ENCODE results near the gene DNAJC5. TPM values are rescaled to one million over a fixed set of nuclear protein-coding genes. Genes with fewer than 3 reads are reported as not detected.

The DNAJC5 gene
- total and polyA plus RNA-seq, 2 of the 8 experiments (the other 6 are each of a cell fraction or from before 2014, with no cell fraction given), result 19.2 to 31.2 TPM

DNA sequence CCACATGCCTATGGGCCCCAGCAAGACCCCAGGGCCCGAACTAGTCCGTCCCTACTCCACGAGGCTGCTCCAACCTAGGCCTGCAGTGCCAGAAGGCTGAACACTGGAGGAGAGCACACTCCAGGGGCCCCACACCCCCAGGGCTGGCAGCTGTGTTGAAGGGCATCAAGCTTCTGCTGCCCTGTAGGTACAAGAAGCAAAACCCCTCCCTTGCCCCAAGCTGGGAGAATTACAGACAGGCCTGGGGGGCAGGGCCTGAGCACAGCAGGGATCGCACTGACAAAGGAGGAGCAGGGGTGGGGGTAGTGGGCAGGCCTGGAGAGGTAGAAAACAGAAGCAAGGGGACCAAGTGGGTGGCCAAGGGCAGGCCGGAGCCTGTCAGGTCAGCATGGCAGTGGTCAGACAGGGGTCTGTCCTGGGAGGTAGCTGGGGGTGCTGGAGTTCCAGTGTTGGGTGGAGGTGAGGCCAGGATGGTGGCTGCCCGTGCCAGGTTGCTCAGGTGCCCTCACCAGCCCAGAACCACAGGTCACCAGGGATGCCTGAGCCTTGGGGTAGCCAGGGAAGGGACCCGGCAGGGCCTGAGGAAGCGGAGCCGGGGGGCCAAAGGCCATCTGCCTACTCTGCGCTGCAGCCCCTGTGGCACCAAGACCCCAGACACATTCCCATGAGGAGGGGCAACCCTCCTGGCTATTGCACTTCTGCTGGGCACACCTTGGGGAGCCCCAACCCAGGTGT lies 64.2 kb downstream of the DNAJC5 start:
- no peak overlapping the region for H3K9ac ChIP-seq (replicated peaks in 1 of 4; ENCODE audit: extremely low read depth in 1 of 4, low read depth in 3 of 4, low read length in 3 of 4)
- H3K4me1 ChIP-seq (replicated peaks in 1 of 4; ENCODE audit: control insufficient read depth in 3 of 4, insufficient read depth in 4 of 4, low read length in 3 of 4), result peaks cover 0 to 19% (median 12%) of the 10 kb centered on the region in 4 experiments; a peak in 6 of 7 replicates

More for the DNA sequence above, 64.2 kb downstream of the DNAJC5 start:
- Histone ChIP-seq H4K20me1 (replicated peaks in 1 of 2; ENCODE audit: control insufficient read depth in 1 of 2, insufficient read depth in 2 of 2, low read length in 2 of 2) (peaks cover 6 to 9% of the 10 kb centered on the region in 2 experiments), H3K56ac (replicated peaks; ENCODE audit: insufficient read length, low read depth, low read length) (no peak overlapping the region), H3K27me3 (replicated peaks in 1 of 4; ENCODE audit: control insufficient read depth in 3 of 4, extremely low read depth in 1 of 4, insufficient read depth in 3 of 4, low read length in 3 of 4) (no peaks in the 10 kb centered on the region), H2AFZ (ENCODE audit: low read length) (no peak overlapping the region), H3K79me1 (ENCODE audit: low read depth, low read length) (peaks cover 7% of the 10 kb centered on the region), H3K36me3 (ENCODE audit: control insufficient read depth in 2 of 4, insufficient read depth in 4 of 4, low read length in 3 of 4) (peaks cover 14 to 37% (median 29%) of the 10 kb centered on the region in 4 experiments; a peak in 6 of 8 replicates), H3K79me2 (ENCODE audit: control insufficient read depth in 1 of 2, insufficient read depth in 2 of 2, low read length in 2 of 2) (peaks cover 8 to 17% of the 10 kb centered on the region in 2 experiments; a peak in 3 of 4 replicates), H2BK120ac (replicated peaks; ENCODE audit: low read depth, low read length) (no peak overlapping the region), H3K9me3 (ENCODE audit: insufficient read depth in 2 of 2, low read depth in 1 of 2, low read length in 1 of 2) (peaks cover 9 to 18% of the 10 kb centered on the region in 2 experiments; a peak in 3 of 4 replicates), H3K23ac (ENCODE audit: insufficient read length) (no peak overlapping the region), H4K5ac (ENCODE audit: insufficient read length, low read depth, low read length) (peak overlapping the region; percentile 34), H3K4me3 (ENCODE audit: extremely low read depth in 1 of 4, insufficient read depth in 2 of 4, low read depth in 3 of 4, low read length in 4 of 4) (no peak overlapping the region), H2AK5ac (ENCODE audit: low read depth, low read length) (0 out of 2 replicates have a peak overlapping the region, but pooled peaks have one; percentile 65), H2BK5ac (ENCODE audit: low read depth, low read length) (peak overlapping the region; percentile 58; the same call in 1 of the 2 replicates), H4K91ac (replicated peaks; ENCODE audit: insufficient read length, low read length) (peak overlapping the region; percentile 52), H2BK12ac (ENCODE audit: low read depth, low read length) (peak overlapping the region; percentile 80; the same call in 1 of the 2 replicates), H3K14ac (ENCODE audit: insufficient read length) (no peak overlapping the region), H3K27ac (ENCODE audit: low read depth, low read length) (no peak overlapping the region), H3K4me2 (ENCODE audit: insufficient read depth in 1 of 2, low read depth in 2 of 2, low read length in 2 of 2) (peak overlapping the region; percentile 33 to 61; a peak in 3 of 4 replicates), H4K8ac (ENCODE audit: extremely low read depth, insufficient read depth, low read length) (no peak overlapping the region), H2BK15ac (ENCODE audit: low read length) (no peak overlapping the region), H3K4ac (replicated peaks; ENCODE audit: insufficient read length, low read depth, low read length) (peak overlapping the region; percentile 38), H2BK20ac (ENCODE audit: low read length) (no peak overlapping the region), H3K18ac (ENCODE audit: extremely low read depth, low read length) (no peak overlapping the region; the same call in 1 of the 2 replicates), H3K23me2 (ENCODE audit: low read depth, low read length) (peaks cover 8% of the 10 kb centered on the region; the same call in 1 of the 2 replicates)
- TF ChIP-seq SP2 (IDR thresholded peaks at IDR 0.05; ENCODE audit: low read length) (no peak), MAFK (IDR thresholded peaks at IDR 0.05; ENCODE audit: low read depth, low read length) (no peak), NANOG (IDR thresholded peaks at IDR 0.05; ENCODE audit: insufficient read depth, low read depth, low read length, poor library complexity, severe bottlenecking) (no peak)
- FAIRE-seq (no peak), DNase-seq (ENCODE audit: low read depth in 1 of 2, low spot score in 2 of 2) (no peak)
- WGBS, 2 experiments (ENCODE audit: extremely low coverage in 1 of 2, insufficient coverage in 1 of 2, insufficient read length in 1 of 2, insufficient replicate concordance in 2 of 2, low coverage in 1 of 2, low lambda C conversion rate in 2 of 2, missing lambda C conversion rate in 1 of 2), result 88% methylated on average over 9 of the region's 10 CpGs; no CpG with 5 or more reads in 1 of the 2 experiments
- POLR2A ChIA-PET (ENCODE audit: partially characterized antibody), result interaction anchor here (0.6 to 2.0 kb wide), 3 partner anchors 9 to 19 kb away, joined by 3 to 11 read pairs (median 5); no protein-coding TSS in a partner anchor
- CTCF ChIA-PET (ENCODE audit: partially characterized antibody), result interaction anchor here (0.8 to 3.7 kb wide), 4 partner anchors 14 to 50 kb away, joined by 4 to 13 read pairs (median 5); partner anchors contain the start of gene PRPF6

Measured in H1 (cell line).